PC-9 (cell line): ENCODE measurements around the gene KIAA0513.

Source experiments
- EZH2 ChIP-seq: fragments of 200-600 bp; sonication (generic); IDR thresholded peaks from 2 replicates; pipeline ENCODE4 v1.8.0; 2017; ENCODE audit warnings: antibody characterized with exemption, low read depth
- TF ChIP-seq, protein P1 (sequence below): fragments of 200-600 bp; sonication (generic); conservative IDR thresholded peaks from 2 replicates; pipeline ENCODE4 v1.6.1; 2017; ENCODE audit warnings: mixed run types, antibody characterized with exemption, mild to moderate bottlenecking, moderate library complexity

DNA sequence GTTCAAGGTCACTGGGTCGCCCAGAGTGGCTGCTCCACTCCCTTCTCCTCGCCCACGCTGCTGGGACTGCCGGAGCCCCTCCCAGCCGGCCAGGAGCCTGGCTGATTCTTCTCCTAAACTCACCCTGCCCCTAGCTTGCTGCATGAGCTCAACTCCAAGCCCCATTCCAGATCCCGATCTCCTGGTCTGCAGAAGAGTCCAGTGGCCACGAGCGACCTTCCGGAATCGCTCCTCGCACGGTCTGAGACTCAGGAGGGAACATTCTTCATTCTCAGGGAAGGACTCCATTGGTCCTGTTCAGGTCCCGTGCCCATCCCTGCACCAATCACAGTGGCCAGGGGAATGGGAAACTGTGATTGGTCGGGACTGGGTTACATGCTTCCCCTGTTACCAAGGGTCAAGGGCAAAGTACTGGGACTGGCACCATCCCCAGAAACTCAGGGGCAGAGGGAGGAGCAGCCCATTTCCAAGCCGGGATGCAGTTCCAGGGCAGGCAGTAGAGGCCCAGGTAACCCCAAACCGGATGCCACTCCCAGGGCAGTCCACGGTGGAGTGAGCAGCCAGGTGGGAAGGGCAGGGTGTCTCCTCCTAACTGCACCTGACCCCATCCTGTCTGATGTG is 109.2 kb downstream of the KIAA0513 start:
- TF ChIP-seq, protein P1, sequence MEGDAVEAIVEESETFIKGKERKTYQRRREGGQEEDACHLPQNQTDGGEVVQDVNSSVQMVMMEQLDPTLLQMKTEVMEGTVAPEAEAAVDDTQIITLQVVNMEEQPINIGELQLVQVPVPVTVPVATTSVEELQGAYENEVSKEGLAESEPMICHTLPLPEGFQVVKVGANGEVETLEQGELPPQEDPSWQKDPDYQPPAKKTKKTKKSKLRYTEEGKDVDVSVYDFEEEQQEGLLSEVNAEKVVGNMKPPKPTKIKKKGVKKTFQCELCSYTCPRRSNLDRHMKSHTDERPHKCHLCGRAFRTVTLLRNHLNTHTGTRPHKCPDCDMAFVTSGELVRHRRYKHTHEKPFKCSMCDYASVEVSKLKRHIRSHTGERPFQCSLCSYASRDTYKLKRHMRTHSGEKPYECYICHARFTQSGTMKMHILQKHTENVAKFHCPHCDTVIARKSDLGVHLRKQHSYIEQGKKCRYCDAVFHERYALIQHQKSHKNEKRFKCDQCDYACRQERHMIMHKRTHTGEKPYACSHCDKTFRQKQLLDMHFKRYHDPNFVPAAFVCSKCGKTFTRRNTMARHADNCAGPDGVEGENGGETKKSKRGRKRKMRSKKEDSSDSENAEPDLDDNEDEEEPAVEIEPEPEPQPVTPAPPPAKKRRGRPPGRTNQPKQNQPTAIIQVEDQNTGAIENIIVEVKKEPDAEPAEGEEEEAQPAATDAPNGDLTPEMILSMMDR: no peak
- no peak for TF ChIP-seq EZH2
